Measurements from ENCODE around the gene TTC21A.

Gene TTC21A

GRCh38 chr3:39099738-39100499, 7.6 kb upstream of the TTC21A start:
- DNase-seq: no peak

GRCh38 chr3:39100500-39100886, 7.0 kb upstream of the TTC21A start:
- DNase-seq: no peak

GRCh38 chr3:39101022-39101689, 6.3 kb upstream of the TTC21A start:
- peak in 1 of 4 experiments; percentile 15 for DNase-seq

- no peak for DNase-seq
These were observed 4.8 kb upstream of the TTC21A start for GRCh38 chr3:39102504-39103323.

GRCh38 chr3:39103324-39103693, 4.2 kb upstream of the TTC21A start:
- DNase-seq: no peak

- no peak for DNase-seq
These were observed 3.5 kb upstream of the TTC21A start for GRCh38 chr3:39103791-39104552.

GRCh38 chr3:39104961-39105686, 2.4 kb upstream of the TTC21A start:
- DNase-seq: no peak

- DNase-seq: no peak
These were observed 1.8 kb upstream of the TTC21A start for GRCh38 chr3:39105687-39106063.

- DNase-seq: no peak
These were observed 1.1 kb upstream of the TTC21A start for GRCh38 chr3:39106281-39106811.

GRCh38 chr3:39106851-39107387, 561 bp upstream of the TTC21A start:
- no peak for DNase-seq

- DNase-seq: no peak
These were observed 775 bp downstream of the TTC21A start for GRCh38 chr3:39108200-39108710.

GRCh38 chr3:39109086-39109485, 1.6 kb downstream of the TTC21A start:
- no peak for DNase-seq

GRCh38 chr3:39110041-39110639, 2.7 kb downstream of the TTC21A start:
- DNase-seq: no peak

GRCh38 chr3:39112113-39112512, 4.6 kb downstream of the TTC21A start:
- DNase-seq: no peak

GRCh38 chr3:39112535-39112934, 5.1 kb downstream of the TTC21A start:
- DNase-seq: no peak

- DNase-seq: no peak
These were observed 5.8 kb downstream of the TTC21A start for GRCh38 chr3:39113291-39113690.

- DNase-seq: no peak
These were observed 7.0 kb downstream of the TTC21A start for GRCh38 chr3:39114456-39114855.

- no peak for DNase-seq
These were observed 8.4 kb downstream of the TTC21A start for GRCh38 chr3:39115870-39116269.

- no peak for DNase-seq
These were observed 10.6 kb downstream of the TTC21A start for GRCh38 chr3:39118079-39118478.

- no peak for DNase-seq
These were observed 11.6 kb downstream of the TTC21A start for GRCh38 chr3:39118931-39119660.
